Non-pigmented ciliary epithelial cell (primary cell): Measurements from ENCODE around the gene SSRP1.

ENCODE experiments used
- DNase-seq: peaks from one replicate; pipeline ENCODE4 v3.0.0-alpha.2; 2010; ENCODE audit warnings: low read depth

SSRP1 gene

DNA sequence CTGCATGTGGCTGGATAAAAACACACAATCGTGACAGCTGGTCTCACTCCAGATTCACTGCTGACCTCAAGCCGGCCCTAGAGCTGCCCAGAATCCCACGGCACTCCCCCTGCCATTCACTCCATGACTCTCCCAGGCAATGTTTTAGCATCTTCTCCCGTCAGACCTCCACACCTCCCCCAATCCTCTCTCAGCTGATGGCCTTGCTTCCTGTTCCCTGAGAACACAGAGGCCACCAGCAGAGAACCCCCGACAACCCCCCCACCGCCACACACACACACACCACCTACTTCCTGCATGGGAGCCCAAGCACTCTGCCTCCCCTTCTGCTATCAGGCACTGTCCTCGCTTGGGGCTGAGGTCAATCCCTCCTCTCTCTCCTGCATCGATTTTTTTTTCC lies 20.2 kb downstream of the SSRP1 start:
- DNase-seq = no peak

DNA sequence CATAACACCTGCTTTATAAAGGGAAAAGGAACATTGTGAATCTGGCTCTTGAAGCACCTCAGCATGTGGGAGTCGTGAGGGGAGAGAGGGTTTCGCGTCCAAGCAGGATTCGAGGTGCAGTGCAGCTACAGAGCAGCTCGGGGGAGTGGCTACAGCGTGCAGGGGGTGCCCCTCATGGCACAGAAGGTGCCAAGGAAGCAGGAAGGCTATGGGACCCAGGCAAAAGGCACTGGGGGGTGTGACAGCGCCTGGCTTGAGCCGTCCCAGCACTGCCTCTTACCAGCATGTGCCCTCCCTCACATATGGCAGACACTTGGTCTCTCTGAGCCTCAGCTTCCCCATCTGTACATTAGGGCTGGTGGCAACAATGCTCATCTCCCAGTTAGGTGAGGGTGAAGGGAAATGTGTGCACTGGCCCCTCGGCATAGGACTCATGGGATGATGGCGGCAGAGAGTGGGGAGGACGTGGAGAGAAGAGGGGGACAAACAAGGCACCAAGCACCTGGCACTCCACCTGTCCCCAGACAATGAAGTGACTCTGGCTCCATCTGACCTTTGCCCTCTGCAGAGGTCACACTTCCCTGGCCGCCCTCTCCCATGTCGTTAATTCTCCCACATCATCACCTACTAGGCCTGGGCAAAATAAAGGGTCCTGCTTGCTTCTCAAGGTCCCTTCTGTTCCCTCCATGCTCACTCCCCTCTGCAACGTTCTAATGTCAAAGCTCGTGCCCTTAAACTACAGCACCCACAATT lies 21.3 kb downstream of the SSRP1 start:
- no peak for DNase-seq

DNA sequence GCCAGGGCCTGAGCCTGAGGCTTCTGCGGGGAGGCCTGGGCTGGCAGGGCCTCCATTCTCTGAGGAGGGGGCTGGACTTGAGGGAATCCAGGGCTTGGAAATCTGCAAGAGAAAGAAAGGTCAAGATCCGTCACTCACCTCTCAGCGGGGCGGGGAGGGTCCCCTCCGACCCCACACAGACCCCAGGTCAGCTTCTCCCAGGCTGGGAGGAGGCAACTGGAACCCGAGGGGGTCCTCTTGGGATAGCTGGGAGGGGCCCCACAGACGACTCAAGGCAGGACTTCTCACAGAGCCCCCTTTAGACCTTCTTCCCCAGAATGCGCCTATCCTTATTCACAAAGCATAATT lies 21.9 kb downstream of the SSRP1 start:
- DNase-seq = no peak

DNA sequence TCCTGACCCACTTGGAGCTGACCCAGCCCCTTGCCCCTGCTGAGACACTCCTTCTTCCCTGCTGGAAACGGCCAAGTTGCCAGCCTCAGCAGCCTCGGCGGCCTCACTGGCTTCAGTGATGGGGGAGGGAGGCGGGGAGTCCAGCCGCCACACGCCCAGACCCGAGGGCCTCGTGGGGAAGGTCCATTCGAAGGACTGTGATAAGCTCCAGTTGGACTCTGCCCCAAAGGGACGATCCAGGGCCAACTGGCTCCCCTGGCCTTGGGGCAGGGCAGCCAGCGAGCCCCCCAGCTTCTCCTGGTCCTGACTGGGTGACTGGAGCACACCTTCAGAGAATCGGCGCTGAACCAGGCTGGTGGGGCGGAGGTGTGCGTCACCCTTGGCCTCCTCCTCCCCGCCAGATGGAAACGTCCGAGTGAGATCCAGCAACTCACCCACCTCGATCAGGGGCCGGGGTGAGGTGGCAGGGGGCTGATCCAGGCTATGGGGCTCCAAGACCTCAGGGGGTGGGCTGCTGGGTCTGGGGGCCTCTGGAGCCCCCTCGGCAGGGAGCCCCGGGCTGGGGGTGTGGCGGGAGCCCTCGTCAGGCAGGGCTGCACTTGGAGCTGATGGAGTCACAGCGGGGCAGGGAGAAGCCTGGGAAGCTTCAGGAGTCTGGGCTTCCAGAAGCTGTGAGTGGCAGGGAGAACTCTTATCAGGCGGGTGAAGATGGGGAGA lies 22.5 kb downstream of the SSRP1 start:
- no peak for DNase-seq

DNA sequence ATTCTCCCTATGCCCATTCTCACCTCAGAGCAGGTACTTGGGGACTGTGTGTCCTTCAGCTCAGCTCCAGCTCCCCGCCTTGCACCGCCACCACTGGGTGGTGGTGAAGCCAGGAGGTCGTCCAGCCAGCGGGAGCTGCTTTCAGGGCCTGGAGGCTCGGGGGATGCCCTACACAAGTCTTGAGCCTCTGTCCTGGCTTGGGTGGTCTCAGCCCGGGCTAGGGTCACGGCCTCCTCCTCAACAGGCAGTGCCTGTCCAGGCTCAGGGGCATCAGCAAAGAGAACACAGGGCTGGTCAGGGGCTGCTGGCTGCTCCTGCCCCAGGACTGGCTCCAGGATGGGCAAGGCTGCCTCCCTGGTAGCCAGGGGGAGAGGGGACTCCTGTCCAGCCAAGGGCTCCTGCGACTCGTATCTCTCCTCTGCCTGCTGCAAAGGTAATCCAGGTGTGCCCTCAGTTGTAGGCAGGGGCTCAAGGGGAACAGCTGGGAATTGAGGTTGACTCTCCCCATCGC lies 23.1 kb downstream of the SSRP1 start:
- DNase-seq = no peak

DNA sequence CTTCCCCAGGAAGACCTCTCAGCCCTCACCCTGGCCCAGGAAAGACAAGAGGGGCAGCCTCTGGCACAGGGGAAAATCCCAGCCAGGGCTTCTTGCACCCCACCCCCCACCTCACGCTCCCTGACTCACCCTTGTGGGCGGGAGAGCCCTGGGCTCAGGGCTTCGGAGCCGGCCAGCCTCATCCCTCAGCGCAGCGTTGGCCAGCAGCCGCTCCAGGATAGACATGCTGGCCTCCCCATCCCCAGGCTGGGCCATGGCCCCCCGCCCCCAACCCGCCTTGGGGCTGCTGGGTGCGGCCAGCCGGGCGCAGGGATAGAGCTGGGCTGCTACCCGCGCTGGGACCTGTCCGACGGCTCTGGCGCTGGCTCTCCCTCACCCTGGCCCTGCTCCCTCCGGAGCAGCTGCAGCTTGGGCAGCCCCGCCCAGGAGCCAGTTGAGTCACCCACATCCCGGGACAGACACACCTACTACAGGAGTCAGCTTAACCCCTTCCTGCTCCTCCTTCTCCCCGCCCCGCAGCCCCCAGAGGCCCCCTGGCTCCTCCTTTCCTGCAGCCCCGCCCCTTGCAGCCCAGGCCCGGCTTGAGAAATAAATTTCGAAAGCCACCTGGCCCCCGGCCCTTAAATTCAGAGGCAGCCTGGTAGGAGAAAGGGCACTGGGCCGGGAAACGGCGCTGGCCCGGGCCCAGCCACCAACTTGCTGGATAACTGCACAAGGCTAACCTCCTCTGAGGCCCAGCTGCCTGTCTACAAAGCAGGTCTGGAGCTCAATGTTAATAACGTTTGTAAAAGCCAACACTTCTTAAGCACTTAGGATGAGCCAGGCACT lies 24.4 kb downstream of the SSRP1 start:
- peak; percentile 81 for DNase-seq

DNA sequence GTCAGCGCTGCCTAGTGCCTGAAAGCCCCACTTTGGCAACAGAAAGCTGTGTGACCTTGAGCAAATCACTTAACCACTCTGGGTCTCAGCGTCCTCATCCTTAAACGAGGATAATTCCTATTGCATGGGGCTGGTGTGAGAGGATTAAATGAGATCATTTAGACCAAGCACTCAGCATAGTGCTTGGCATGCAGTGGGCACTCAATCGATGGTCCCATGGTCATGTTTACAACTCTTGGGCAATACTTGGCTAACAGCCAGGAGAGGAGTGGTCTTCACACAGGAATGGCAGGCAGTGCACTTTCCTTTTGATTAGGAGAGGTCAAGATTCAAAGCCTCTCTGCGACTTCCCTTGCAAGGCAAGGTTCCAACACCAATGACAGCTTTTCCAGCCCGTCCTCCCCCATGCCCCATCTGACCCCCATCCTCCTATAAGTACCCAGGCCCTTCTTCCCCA lies 25.0 kb downstream of the SSRP1 start:
- DNase-seq = no peak

DNA sequence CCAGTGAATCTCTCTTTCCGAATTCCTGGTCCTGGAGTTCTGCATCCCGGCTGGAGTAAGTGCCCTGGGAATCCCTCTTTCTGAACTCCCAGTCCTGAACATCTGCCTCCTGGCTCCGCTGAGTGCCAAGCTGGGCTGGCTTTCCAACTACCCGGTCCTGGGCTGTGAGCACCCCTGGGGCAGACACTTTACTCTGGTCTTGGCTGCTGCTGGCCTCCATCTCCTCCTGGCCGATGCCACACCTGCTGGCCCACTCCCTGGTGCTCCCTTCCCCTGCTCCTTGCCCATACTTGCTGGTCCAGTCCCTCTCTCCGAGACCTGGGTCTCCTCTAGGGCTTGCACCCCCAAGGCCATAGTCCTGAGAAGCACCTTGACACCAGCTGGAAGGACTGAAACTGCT lies 25.6 kb downstream of the SSRP1 start:
- DNase-seq = no peak

DNA sequence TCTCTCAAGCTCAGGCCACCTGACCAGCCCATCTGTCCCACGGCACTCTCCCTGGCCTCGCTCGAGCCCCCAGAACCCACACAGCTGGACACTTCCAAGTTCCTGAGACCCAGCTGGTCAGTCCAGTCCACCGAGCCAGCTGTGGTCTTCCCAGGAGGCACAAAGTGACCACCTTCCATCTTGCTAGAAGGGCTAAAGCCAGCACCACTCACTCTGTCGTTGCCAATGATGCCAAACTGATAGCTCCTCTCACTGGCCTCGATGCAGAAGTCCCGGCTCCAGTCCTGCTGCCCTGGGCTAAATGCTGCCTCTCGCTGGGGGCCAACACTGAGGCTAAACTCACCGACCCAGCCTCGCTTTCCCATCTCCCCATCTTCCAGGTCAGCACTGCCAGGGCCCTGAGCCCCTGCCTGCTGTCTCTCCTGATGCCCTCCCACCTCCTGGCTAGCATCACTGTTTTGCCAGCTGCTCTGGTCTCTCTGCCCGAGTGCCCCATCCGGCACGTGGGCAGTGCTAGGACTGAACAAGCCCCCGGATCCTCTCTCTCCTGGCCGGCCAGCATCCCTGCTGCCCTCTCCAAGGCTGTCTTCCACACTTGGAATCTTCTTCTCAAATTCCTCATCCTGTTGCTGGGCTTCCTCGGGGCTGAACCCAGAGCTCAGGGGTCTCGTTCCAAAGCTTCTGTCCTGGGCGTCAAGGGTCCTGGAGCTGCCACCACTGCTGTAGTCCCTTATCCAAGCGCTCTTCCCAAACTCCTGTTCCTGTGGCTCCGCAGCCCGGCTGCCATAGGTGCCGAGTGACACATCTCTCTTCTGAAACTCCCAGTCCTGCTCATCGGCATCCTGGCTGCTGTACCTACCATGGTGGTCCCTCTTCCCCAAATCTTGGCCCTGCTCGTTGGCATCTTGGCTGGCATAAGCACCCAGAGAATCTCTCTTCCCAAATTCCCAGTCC lies 26.3 kb downstream of the SSRP1 start:
- no peak for DNase-seq

DNA sequence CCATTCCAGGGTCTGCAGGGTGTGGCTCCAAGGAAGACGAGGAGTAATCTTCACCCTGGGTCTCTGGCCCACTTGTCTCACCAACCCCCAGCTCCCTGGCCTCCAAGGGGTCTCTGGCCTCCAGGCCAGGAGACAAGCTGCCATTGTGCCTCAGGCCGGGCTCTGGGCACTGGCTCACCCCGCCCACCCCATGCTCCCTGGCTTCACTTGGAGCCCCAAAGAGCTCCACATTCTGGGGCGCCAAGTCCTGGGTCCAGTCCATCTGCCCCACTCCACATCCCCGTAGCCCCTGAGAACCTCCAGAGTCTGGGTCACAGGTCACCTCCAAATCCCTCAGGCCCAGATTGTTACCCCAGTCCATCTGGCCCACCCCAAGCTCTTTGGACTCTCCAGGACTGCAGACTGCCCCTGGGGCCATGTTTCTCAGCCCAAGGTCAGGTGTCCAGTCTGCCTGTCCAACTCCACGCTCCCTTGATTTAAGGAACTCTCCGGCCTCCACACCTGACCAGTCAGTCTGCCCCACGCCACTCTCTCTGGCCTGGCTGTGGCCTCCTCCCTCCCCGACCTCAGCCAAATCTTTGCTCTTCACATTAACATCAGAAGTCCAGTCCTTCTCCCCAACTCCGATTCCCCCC lies 27.1 kb downstream of the SSRP1 start:
- no peak for DNase-seq

DNA sequence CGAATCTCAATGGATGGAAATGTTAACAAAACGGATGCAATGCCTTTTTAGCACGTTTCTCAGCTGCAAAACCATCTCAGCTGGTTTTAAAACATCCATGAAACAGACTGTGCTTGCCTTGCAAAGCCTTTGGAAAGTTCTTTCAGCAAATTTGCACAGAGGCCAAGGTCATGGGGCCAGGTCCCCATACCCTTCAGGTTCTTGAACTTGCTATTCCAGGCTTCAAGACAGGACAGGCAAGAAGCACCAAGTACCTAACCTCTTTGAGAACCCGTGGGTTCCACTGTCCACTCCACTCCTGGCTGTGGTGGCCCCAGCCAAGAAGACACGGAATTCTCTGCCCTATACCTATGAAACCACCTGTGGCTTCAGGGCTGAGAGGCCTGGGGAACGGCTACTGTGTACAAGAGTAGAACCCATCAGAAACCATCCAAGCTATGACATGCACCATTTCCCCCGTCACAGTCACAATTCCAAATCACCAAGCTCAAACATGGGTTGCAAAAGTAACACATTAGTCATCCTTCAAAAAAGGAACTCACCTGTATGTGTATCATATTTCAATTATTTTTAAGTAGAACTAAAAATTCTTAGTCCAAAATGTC lies 27.9 kb downstream of the SSRP1 start:
- DNase-seq = no peak

DNA sequence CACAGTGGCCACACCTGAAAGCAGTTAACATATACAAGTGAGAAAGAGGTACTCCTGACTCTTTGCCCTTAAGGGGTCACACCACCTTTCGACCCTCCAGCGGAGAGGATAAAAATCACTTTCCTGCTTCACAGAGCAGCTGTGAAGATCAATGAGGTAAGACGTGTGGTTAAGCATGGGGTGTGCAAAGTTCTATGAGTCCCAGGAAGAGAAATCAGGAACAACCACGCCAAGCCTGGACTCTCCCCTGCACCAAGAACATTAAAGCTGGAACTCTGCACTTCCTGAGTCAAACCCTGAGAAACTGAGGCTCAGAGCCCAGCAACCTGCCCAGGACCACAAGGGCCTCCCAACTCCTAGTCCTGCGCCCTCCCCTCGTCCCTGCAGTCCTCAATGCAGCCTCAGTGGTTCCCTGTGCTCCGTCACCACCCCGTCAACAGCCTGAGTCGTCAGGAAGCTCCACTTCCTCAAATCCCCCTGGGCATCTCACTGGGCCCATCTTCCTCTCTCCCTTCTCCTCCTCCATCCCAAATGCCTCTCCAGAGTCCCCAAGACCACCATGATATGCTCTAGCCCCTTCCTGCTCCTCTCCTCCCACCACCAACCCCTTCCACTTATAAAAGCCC lies 28.6 kb downstream of the SSRP1 start:
- no peak for DNase-seq

DNA sequence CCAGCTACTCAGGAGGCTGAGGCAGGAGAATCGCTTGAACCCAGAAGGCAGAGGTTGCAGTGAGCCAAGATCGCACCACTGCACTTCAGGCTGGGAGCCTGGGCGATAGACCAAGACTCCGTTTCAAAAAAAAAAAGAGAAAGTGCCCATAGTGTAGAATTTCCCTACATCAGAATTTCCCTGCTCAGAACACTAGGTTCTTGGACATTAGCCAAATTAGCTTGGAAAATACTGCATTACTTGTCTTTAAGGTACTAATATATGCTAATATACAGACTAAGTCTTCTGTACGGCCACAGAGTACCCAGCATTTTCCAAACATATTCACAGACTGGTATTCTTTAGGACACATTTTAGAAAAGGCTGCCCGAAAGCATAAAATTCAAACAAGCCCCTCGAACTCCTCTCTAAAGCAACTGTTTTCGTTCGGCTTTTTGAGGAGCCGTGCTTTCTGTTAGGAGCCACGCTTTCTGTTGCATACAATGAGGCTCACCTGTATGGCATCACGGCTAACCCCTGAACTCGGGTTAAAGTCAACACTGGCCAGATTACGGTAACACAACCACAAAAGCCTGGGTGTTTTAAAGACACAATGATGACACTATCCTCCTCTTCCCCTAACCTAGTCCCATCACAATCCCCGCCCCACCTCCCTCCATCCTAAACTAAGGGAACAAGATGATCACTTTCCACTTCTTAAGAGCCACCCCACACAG lies 29.4 kb downstream of the SSRP1 start:
- DNase-seq = no peak

DNA sequence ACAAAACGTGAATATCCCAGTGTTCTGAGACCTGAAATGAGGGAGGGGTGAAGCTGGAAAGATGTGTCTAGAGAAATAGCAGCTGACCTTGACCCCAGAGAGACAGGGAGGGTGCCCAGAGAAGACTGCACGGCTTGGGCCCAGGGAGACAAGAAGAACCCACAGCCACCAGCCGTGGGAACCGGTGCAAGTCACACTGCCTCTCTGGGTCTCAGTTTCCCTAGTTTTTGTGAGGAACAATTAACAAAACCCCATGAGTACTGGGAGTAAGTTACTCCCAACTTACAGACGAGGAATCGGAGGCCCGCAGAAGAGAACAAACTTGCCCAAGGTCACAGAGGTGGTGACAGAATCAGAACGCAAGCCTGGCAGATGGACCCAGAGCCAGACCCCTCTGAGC lies 30.2 kb downstream of the SSRP1 start:
- DNase-seq = no peak

DNA sequence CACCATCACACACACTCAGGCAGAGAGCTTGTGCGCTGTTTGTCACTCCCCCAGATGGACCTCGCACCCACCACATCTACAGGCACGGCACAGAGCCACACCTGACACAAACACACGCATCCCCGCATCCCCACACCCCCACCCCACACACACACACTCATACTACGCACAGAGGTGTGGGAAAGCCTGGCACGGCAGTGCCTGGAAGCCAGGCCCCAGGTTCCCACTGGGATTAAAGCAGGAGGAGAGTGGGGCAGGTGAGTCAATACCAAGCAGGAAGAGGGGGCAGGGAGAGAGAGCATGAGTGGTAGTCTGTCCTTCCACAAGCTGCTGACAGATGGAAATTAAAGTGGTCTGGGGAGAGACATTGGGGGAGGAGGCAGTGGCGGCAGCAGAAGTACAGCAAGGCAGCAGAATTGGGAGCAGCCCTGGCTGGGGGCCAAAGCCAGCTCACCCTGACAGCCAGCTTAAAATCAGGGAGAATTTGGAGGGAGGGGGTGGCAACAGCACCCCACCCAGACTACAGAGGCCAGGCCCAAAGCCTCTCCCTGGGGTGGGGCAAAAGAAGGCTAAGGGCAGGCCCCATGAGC lies 31.6 kb downstream of the SSRP1 start:
- DNase-seq = no peak

DNA sequence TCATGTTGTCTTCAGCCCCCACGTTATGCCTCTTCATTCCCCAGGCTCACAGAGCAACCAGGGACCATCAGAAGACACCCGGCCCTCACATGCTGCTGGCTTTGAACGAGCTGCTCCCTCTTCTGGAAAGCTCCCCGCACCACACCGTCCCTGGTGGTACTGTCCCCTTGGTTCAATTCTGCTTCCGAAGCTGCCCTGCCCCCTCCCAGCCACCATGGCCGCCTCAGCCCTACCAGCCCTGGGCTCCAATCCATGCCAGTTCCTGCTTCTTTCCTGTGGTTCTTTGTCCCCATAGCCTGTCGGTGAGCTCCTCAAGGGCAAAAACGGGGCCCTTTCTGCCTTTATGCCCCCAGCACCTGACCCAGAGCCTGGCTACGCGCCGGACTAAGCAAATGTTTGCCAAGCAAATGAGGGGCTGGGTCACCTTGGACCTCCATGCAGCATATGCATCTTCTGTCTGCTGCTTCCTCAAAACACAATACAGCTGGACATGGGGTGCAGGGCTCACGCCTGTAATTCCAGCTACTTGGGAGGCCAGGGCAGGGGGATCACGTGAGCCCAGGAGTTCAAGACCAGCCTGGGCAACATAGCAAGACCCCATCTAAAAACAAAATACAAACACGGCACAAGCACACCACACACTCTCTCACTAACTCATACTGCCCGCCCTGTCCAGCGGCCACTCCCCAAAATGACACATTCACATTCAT lies 32.3 kb downstream of the SSRP1 start:
- DNase-seq = no peak

DNA sequence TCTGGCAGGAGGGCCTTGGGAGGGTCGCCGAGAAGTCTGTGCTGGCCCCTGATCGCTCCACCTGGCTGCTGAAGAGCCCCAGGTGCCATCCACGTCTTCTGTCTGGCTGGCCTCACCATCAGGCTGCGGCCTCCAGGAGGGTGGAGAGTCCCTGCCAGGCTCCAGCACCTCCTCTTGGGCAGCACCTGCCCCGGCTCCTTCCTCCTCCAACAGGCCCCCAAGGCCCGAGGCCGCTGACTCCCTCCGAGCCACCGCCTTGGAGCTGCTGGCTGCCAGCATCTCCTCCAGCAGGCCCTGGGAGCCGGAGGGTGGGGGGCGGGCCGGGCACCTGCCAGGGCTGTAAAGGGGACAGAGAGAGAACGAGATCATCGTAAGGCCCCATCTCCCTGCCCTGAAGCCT lies 33.2 kb downstream of the SSRP1 start:
- DNase-seq = no peak

DNA sequence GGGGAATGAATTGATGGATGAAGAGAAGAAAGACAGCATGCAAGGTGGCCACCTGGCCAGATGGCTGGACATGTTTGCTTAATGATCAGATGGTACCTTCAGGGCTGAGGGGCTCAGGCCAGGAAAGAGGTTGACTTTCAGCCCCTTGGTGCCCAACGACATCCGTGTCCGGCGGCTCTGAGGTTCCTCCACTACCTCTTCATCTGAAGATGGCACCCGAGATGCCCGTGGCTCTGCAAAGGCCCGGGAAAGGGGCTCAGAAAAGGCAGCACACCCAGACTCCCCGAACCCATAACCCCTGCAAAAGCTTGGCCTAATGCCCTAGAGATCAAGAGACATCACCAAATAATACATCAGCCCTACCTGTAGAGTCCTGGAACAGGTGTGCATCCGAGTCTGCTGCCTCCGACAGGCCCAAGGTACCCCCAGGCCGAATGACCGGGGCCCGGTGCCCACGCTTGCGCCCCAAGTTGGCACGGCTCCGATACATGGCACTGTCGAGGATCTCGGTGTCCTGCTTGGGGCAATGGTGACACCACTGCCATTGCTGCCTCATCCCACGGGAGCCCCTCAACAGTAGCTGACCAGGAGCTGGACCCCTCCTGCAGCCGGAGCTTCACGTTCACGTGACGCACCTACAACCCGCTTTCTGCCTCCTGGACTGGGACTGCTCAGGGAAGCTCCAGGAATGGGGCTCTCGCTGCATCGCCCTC lies 33.8 kb downstream of the SSRP1 start:
- no peak for DNase-seq
